Measurements from ENCODE around the gene SFXN4. TPM values are rescaled to one million over a fixed set of nuclear protein-coding genes. Genes with fewer than 3 reads are reported as not detected.
"Not testable (repeated sequence)": the region's sequence is repeated elsewhere in the genome, so short reads cannot be mapped to it uniquely, and the experiment has no call there.

Gene SFXN4
- total and polyA plus RNA-seq, 12 donors: 31.0 to 135 (median 51.2) TPM

DNA sequence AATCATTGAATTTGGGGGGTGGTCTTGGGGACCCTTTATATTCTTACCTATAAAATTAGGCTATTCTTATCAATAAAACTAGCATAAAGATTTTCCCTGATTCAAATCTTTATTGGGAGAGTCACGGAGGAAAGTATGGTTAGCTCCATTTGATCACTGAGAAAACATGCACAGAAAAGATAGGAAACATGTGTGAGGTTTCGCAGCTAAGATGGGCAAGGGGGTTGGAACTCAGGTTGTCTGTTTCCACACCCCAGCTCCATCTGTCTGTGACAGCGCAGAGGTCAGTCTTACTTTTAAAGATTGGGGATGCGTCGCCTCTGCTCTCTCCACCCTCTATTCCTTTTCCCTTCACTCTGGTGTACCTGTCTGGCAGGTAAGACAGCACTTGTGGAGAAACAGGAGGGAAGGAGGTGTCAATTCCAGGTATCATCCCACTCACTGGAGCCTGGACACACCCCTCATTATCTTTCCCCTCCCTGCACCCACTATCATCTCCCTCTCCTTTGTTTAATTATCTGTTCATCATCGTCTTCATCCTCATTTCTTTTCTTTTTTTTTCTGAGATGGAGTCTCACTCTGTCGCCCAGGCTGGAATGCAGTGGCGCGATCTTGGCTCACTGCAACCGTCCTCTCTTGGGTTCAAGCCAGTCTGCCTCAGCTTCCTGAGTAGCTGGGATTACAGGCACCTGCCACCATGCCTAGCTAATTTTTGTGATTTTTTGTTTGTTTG lies 64.0 kb downstream of the SFXN4 start:
- intact Hi-C loops (cut with DNase I): no loop called here
- DNase-seq: no peak
- no peaks in the 10 kb centered on the region for H3K27me3 ChIP-seq
- no peak overlapping the region for H3K27ac ChIP-seq
- 68 to 75% (median 69%) methylated on average over 10 of the region's 10 CpGs for WGBS, 4 donors
- no peak for TF ChIP-seq POLR2A (IDR thresholded peaks at IDR 0.05)
- TF ChIP-seq, protein P1, sequence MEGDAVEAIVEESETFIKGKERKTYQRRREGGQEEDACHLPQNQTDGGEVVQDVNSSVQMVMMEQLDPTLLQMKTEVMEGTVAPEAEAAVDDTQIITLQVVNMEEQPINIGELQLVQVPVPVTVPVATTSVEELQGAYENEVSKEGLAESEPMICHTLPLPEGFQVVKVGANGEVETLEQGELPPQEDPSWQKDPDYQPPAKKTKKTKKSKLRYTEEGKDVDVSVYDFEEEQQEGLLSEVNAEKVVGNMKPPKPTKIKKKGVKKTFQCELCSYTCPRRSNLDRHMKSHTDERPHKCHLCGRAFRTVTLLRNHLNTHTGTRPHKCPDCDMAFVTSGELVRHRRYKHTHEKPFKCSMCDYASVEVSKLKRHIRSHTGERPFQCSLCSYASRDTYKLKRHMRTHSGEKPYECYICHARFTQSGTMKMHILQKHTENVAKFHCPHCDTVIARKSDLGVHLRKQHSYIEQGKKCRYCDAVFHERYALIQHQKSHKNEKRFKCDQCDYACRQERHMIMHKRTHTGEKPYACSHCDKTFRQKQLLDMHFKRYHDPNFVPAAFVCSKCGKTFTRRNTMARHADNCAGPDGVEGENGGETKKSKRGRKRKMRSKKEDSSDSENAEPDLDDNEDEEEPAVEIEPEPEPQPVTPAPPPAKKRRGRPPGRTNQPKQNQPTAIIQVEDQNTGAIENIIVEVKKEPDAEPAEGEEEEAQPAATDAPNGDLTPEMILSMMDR (IDR thresholded peaks at IDR 0.05): no peak
- H3K4me3 ChIP-seq: no peak overlapping the region
- H3K36me3 ChIP-seq (replicated peaks in 1 of 2): no peaks in the 10 kb centered on the region
- no peaks in the 10 kb centered on the region for H3K9me3 ChIP-seq (replicated peaks in 1 of 3)
- H3K4me1 ChIP-seq (replicated peaks in 1 of 2): peaks cover 6 to 11% of the 10 kb centered on the region in 2 donors

DNA sequence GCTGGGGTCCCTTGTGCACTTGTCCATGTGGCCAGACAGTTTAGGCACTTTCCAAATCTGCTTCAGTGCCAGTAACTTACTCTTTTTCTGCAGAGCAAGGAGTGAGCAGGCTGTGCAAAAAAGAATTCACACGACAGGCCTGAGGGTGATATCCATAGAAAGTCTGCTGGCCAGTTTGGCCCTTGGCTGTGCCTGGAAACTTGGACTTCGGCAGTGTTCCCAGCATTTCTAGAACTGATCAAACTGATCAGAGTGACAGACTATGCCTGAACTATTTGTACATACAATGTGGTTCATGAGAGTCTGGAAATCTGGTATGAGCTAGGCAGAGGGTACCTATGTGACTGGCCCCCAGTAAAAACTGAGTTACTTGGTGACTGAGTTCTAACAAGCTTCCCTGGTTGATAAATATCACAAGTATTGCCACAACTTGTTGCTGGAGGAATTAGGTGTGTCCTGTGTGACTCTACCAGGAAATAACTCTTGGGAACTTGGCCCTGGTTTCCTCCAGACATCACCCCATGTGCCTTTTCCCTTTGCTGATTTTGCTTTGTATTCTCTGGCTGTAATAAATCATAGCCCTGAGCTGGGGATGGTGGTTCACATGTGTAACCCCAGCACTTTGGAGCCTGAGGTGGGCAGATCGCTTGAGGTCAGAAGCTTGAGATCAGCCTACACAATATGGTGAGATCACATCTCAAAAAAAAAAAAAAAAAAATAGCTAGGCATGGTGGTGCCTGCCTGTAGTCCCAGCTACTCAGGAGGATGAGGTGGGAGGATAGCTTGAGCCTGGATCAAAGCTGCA lies 64.9 kb downstream of the SFXN4 start:
- Histone ChIP-seq H3K27me3 (no peaks in the 10 kb centered on the region), H3K4me1 (replicated peaks in 1 of 2) (peaks cover 6 to 11% of the 10 kb centered on the region in 2 donors), H3K4me3 (no peak overlapping the region), H3K36me3 (replicated peaks in 1 of 2) (no peaks in the 10 kb centered on the region), H3K9me3 (replicated peaks in 1 of 3) (no peaks in the 10 kb centered on the region), H3K27ac (peak overlapping the region in 1 of 5 donors; percentile 58)
- DNase-seq: peak in 1 of 7 donors; percentile 26
- WGBS, 4 donors: 58 to 79% (median 69%) methylated on average over 1 to 3 of the region's 3 CpGs
- TF ChIP-seq, protein P1 (IDR thresholded peaks at IDR 0.05): no peak
- TF ChIP-seq POLR2A (IDR thresholded peaks at IDR 0.05): no peak
- intact Hi-C loops (cut with DNase I): no loop called here

DNA sequence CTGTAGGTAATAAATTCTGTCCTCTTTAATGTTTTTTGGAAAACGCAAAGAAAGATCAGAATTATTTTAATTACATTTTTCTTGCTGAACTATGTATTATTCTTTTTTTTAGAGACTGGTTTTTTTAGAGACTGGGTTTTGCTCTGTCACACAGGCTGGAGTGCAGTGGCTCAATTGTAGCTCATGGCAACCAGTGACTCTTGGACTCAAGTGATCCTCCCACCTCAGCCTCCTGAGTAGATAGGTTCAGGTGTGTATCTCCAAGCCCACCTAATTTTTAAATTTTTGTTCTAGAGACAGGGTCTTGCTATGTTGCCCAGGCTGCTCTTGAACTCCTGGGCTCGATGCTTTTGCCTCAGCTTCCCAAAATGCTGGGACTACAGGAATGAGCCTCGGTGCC lies 66.9 kb downstream of the SFXN4 start:
- no peaks in the 10 kb centered on the region for H3K27me3 ChIP-seq
- no peaks in the 10 kb centered on the region for H3K9me3 ChIP-seq (replicated peaks in 1 of 3)
- no peaks in the 10 kb centered on the region for H3K4me1 ChIP-seq (replicated peaks in 1 of 2)
- H3K27ac ChIP-seq: no peak overlapping the region
- intact Hi-C loops (cut with DNase I): no loop called here
- H3K4me3 ChIP-seq: no peak overlapping the region
- H3K36me3 ChIP-seq (replicated peaks in 1 of 2): no peaks in the 10 kb centered on the region
- TF ChIP-seq, protein P1 (IDR thresholded peaks at IDR 0.05): no peak
- TF ChIP-seq POLR2A (IDR thresholded peaks at IDR 0.05): no peak
- 89 to 96% (median 94%) methylated on average over 3 of the region's 3 CpGs for WGBS, 4 donors
- DNase-seq: no peak

DNA sequence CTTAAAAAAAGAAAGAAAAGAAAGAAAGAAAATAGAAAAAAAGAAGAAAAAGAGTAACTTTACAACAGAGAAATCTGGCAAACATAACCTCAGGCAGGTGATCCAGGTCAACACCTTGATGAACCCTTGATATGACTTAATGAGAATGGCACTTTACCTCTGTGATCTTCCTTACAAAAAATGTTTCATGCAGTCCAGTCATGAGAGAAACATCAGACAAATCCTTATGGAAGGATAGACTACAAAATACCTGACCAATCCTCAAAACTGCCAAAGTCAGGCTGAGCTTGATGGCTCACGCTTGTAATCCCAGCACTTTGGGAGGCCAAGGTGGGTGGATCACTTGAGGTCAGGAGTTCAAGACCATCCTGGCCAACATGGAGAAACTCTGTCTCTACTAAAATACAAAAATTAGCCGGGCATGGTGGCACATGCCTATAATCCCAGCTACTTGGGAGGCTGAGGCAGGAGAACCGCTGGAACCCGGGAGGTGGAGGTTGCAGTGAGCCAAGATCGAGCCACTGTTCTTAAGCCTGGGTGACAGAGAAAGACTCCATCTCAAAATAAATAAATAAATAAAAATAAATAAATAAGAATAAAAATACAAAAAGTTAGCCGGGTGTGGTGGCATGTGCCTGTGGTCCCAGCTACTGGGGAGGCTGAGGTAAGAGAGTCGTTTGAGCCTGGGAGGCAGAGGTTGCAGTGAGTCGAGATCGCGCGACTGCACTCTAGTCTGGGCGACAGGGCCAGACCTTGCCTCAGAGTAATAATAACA lies 68.7 kb downstream of the SFXN4 start:
- H3K27me3 ChIP-seq; H3K4me1 ChIP-seq (replicated peaks in 1 of 2); H3K4me3 ChIP-seq; H3K9me3 ChIP-seq (replicated peaks in 1 of 3); H3K27ac ChIP-seq; H3K36me3 ChIP-seq (replicated peaks in 1 of 2); intact Hi-C loops (cut with DNase I): not testable (repeated sequence)
- DNase-seq: peak in 1 of 7 donors; percentile 3
- WGBS, 4 donors: 88 to 93% (median 90%) methylated on average over 12 of the region's 12 CpGs

Measured in adrenal gland (tissue), 12 donors.